ENCODE data around the gene POU3F3.

POU3F3 gene

GRCh38 chr2:104878863-104879512, 25.1 kb downstream of the POU3F3 start:
- no peak for DNase-seq

- DNase-seq, result no peak
Measured at GRCh38 chr2:104880076-104880475, 26.2 kb downstream of the POU3F3 start.

GRCh38 chr2:104883357-104883756, 29.4 kb downstream of the POU3F3 start:
- no peak for DNase-seq

- DNase-seq, result no peak
Measured at GRCh38 chr2:104885119-104885782, 31.3 kb downstream of the POU3F3 start.

- DNase-seq, result no peak
Measured at GRCh38 chr2:104887676-104888075, 33.8 kb downstream of the POU3F3 start.

GRCh38 chr2:104888489-104889258, 34.8 kb downstream of the POU3F3 start:
- DNase-seq, result no peak

- no peak for DNase-seq
Measured at GRCh38 chr2:104889291-104889959, 35.5 kb downstream of the POU3F3 start.

- no peak for DNase-seq
Measured at GRCh38 chr2:104889960-104890684, 36.2 kb downstream of the POU3F3 start.

- no peak for DNase-seq
Measured at GRCh38 chr2:104890685-104891069, 36.8 kb downstream of the POU3F3 start.

GRCh38 chr2:104891145-104891544, 37.2 kb downstream of the POU3F3 start:
- no peak for DNase-seq

- no peak for DNase-seq
Measured at GRCh38 chr2:104896446-104896845, 42.5 kb downstream of the POU3F3 start.

GRCh38 chr2:104897515-104898184, 43.7 kb downstream of the POU3F3 start:
- DNase-seq, result no peak

- DNase-seq, result no peak
Measured at GRCh38 chr2:104900608-104901007, 46.7 kb downstream of the POU3F3 start.

- DNase-seq, result no peak
Measured at GRCh38 chr2:104901037-104901881, 47.3 kb downstream of the POU3F3 start.

GRCh38 chr2:104902317-104902716, 48.4 kb downstream of the POU3F3 start:
- DNase-seq, result no peak
